Ovary (tissue), 9 donors: ENCODE measurements around the gene RAB15. TPM values are rescaled to one million over a fixed set of nuclear protein-coding genes. Genes with fewer than 3 reads are reported as not detected.
A peak's percentile ranks its signal among the peaks of the same experiment; 100 is the strongest.

Experiments
- DNase-seq, 5 donors: peaks; one replicate each; pipeline ENCODE4 v3.0.0-alpha.2; 2019 to 2020
- H3K27ac ChIP-seq, 2 donors: fragments of 200-600 bp; one replicate each; pipeline versions ENCODE4 v1.5.1 to v1.8.0; 2019 to 2022
- H3K27me3 ChIP-seq: fragments of 200-600 bp; one replicate; pipeline ENCODE4 v1.8.0; 2022
- H3K36me3 ChIP-seq: fragments of 200-600 bp; sonication (generic); one replicate; pipeline ENCODE4 v1.5.1; 2019
- H3K4me1 ChIP-seq: one replicate; pipeline ENCODE4 v1.8.1; 2013; ENCODE audit warnings: mild to moderate bottlenecking, moderate library complexity; ENCODE audit not compliant: insufficient read depth
- H3K4me3 ChIP-seq: fragments of 200-600 bp; sonication (generic); one replicate; pipeline ENCODE4 v1.5.1; 2017
- H3K9me3 ChIP-seq, 2 donors: fragments of 200-600 bp in 1 of 2; sonication (generic) in 1 of 2; one replicate each; pipeline versions ENCODE4 v1.5.1 to v1.8.1; 2013 to 2019; ENCODE audit warnings: mild to moderate bottlenecking in 1 of 2, moderate library complexity in 1 of 2
- CTCF ChIP-seq, 3 donors: fragments of 450-650 bp in 2 of 3; fragments of 200-600 bp in 1 of 3; IDR thresholded peaks; one replicate each; pipeline versions ENCODE4 v1.5.1 to v1.8.0; 2016 to 2022; ENCODE audit warnings: antibody characterized with exemption in 3 of 3, mild to moderate bottlenecking in 1 of 3
- EP300 ChIP-seq: sonication (generic); formaldehyde crosslinking; IDR thresholded peaks from one replicate; pipeline ENCODE4 v1.6.1; 2017; ENCODE audit warnings: antibody characterized with exemption
- POLR2A ChIP-seq: fragments of 450-650 bp; IDR thresholded peaks from one replicate; pipeline ENCODE4 v1.6.1; 2017; ENCODE audit warnings: antibody characterized with exemption, mild to moderate bottlenecking, moderate library complexity
- WGBS, 3 donors: extraction: QIAGEN DNeasy Blood & Tissue Kit in 1 of 3; methylation state at CpG; one replicate each; pipeline versions ENCODE4 v1.1.5 to v1.1.7; 2013 to 2017; 5-methylcytosine and 5-hydroxymethylcytosine counted together
- intact Hi-C, 4 donors: fragments of 100-400 bp; cut with DNase I; formaldehyde crosslinking; loops; one replicate each; pipeline versions ENCODE4 v1.11.0 to v1.15.1; 2022 to 2023
- polyA plus RNA-seq, 2 donors: library from polyadenylated mRNA; stranded (reverse); fragments of 200-250 nt in 1 of 2; fragments of 350-450 nt in 1 of 2; fragmentation: Illumina TruSeq in 1 of 2; extraction: RNeasy Lipid Tissue Mini Kit (QIAGEN cat#74804) in 1 of 2; gene quantifications; one replicate each; pipeline ENCODE4 v1.2.3, GENCODE V29; 2013 to 2014
- total RNA-seq, 7 donors: library from RNA; depleted of rRNA in 2 of 7; stranded (reverse); fragments of >200 nt in 2 of 7; fragmentation: NEBNext Ultra II Directional in 3 of 7; extraction: Animal tissue kit (Norgen Biotek cat#: 25700) in 3 of 7; gene quantifications; one replicate each; pipeline versions ENCODE4 v1.1.0 to v1.2.4, GENCODE V29; 2016 to 2023
- donor health status: DM: no; HTN: no; CAD: no; lungs with moderate emphysema.
- donor health status: DM: no; HTN: no; CAD: no.
- donor health status: Bipolar disorder and iron deficiency.
- donor health status: DM: yes; HTN: yes; CAD: no.
- donor health status: DM: no; HTN: no; CAD: no.
- donor health status: DM: yes; HTN: yes; CAD: no.

RAB15 gene
- total and polyA plus RNA-seq, 9 donors = 0.83 to 5.7 (median 2.5) TPM

GRCh38 chr14:64987438-64987767, 15.3 kb upstream of the RAB15 start:
- no peak for DNase-seq
- WGBS, 3 donors = 0% methylated on average over 8 of the region's 8 CpGs
- TF ChIP-seq POLR2A = no peak
- no peak for TF ChIP-seq CTCF (IDR thresholded peaks at IDR 0.05)
- TF ChIP-seq EP300 = no peak
- intact Hi-C loops = loop anchor here in 1 of 4 donors (10.0 kb wide), 1 partner anchor 167 kb away; no protein-coding TSS in a partner anchor
- Histone ChIP-seq H3K9me3 (no peaks in the 10 kb centered on the region), H3K4me3 (peak overlapping the region; percentile 76), H3K4me1 (peaks cover 4% of the 10 kb centered on the region), H3K27ac (peak overlapping the region in 1 of 2 donors; percentile 77), H3K36me3 (no peaks in the 10 kb centered on the region), H3K27me3 (no peaks in the 10 kb centered on the region)

GRCh38 chr14:64986648-64987437, 14.7 kb upstream of the RAB15 start, which contains the start of gene FNTB:
TSS of gene FNTB (plus strand) at chr14:64986895. CDS start at chr14:64986954, 59 bp downstream.
- Histone ChIP-seq H3K27me3 (no peaks in the 10 kb centered on the region), H3K4me1 (peaks cover 4% of the 10 kb centered on the region), H3K36me3 (no peaks in the 10 kb centered on the region), H3K27ac (peak within 1 kb of the TSS; percentile 19 to 77), H3K9me3 (no peaks in the 10 kb centered on the region), H3K4me3 (peak within 1 kb of the TSS; percentile 76)
- intact Hi-C loops = loop anchor here in 1 of 4 donors (10.0 kb wide), 1 partner anchor 168 kb away; no protein-coding TSS in a partner anchor
- DNase-seq = peak; percentile 93 to 96 (median 94)
- TF ChIP-seq EP300 = no peak
- TF ChIP-seq CTCF (IDR thresholded peaks at IDR 0.05) = peak; percentile 62 to 82 (median 70)
- peak; percentile 33 for TF ChIP-seq POLR2A
- WGBS, 3 donors = 0 to 1% (median 0%) methylated on average over 61 to 65 of the region's 65 CpGs

- no peaks in the 10 kb centered on the region for H3K9me3 ChIP-seq
- H3K27ac ChIP-seq = no peak overlapping the region
- TF ChIP-seq CTCF (IDR thresholded peaks at IDR 0.05) (peak; percentile 36 to 73 (median 44)), POLR2A (no peak)
- no peaks in the 10 kb centered on the region for H3K27me3 ChIP-seq
- H3K4me3 ChIP-seq = no peak overlapping the region
- intact Hi-C loops = loop anchor here in 2 of 4 donors (5.0 to 10.0 kb wide), 2 partner anchors 161 to 171 kb away; no protein-coding TSS in a partner anchor
- peaks cover 4% of the 10 kb centered on the region for H3K4me1 ChIP-seq
- H3K36me3 ChIP-seq = no peaks in the 10 kb centered on the region
- peak in 1 of 5 donors; percentile 24 for DNase-seq
- 3 to 5% (median 5%) methylated on average over 15 of the region's 15 CpGs for WGBS, 3 donors
These were observed 11.5 kb upstream of the RAB15 start for GRCh38 chr14:64983439-64984310.

- DNase-seq = no peak
- Histone ChIP-seq H3K9me3 (no peaks in the 10 kb centered on the region), H3K4me3 (no peak overlapping the region), H3K27ac (no peak overlapping the region), H3K4me1 (peaks cover 2% of the 10 kb centered on the region), H3K27me3 (no peaks in the 10 kb centered on the region), H3K36me3 (no peaks in the 10 kb centered on the region)
- no peak for TF ChIP-seq CTCF (IDR thresholded peaks at IDR 0.05)
- no peak for TF ChIP-seq EP300
- no peak for TF ChIP-seq POLR2A
- intact Hi-C loops = loop anchor here in 2 of 4 donors (5.0 to 10.0 kb wide), 2 partner anchors 157 to 175 kb away; no protein-coding TSS in a partner anchor
- WGBS, 3 donors = 80 to 92% (median 83%) methylated on average over 5 of the region's 5 CpGs
These were observed 7.4 kb upstream of the RAB15 start for GRCh38 chr14:64979336-64980074.
